CD14-positive monocyte (primary cell): Measurements from ENCODE around the gene PANK1. TPM values are rescaled to one million over a fixed set of nuclear protein-coding genes. Genes with fewer than 3 reads are reported as not detected.

Experiments used
- DNase-seq, 3 donors: peaks; one replicate each; pipeline ENCODE4 v3.0.0-alpha.2; 2011 to 2022
- H2AFZ ChIP-seq: 2 replicates; pipeline ENCODE4 v1.6.0; 2012; ENCODE audit warnings: mild to moderate bottlenecking, low read depth, low read length, inconsistent platforms; ENCODE audit not compliant: insufficient read depth, poor library complexity, severe bottlenecking
- H3K27ac ChIP-seq, 2 donors: 1 replicate in 1 of 2; 2 replicates in 1 of 2; pipeline ENCODE4 v1.5.1; 2012 to 2013; ENCODE audit warnings: low read length in 2 of 2, control low read depth in 1 of 2, inconsistent platforms in 1 of 2, low read depth in 1 of 2, mild to moderate bottlenecking in 1 of 2
- H3K27me3 ChIP-seq, 2 donors: one replicate each; pipeline versions ENCODE4 v1.6.0 to v1.6.1; 2011 to 2013; ENCODE audit warnings: low read length in 2 of 2; ENCODE audit not compliant: control insufficient read depth in 2 of 2, insufficient read depth in 2 of 2
- H3K36me3 ChIP-seq, 2 donors: replicated peaks in 1 of 2; 1 replicate in 1 of 2; 2 replicates in 1 of 2; pipeline versions ENCODE4 v1.5.1 to v1.6.1; 2012 to 2013; ENCODE audit warnings: low read length in 2 of 2, control low read depth in 1 of 2, inconsistent platforms in 1 of 2, mild to moderate bottlenecking in 1 of 2; ENCODE audit not compliant: insufficient read depth in 2 of 2, control insufficient read depth in 1 of 2
- H3K4me1 ChIP-seq, 2 donors: 1 replicate in 1 of 2; 2 replicates in 1 of 2; pipeline versions ENCODE4 v1.5.1 to v1.6.1; 2012 to 2013; ENCODE audit warnings: low read length in 2 of 2, control low read depth in 1 of 2, inconsistent platforms in 1 of 2, mild to moderate bottlenecking in 1 of 2, moderate library complexity in 1 of 2; ENCODE audit not compliant: insufficient read depth in 2 of 2, control insufficient read depth in 1 of 2
- H3K4me2 ChIP-seq: replicated peaks from 2 replicates; pipeline ENCODE3; 2012; ENCODE audit warnings: low read length, moderate library complexity, mild to moderate bottlenecking; ENCODE audit not compliant: poor library complexity, severe bottlenecking; ENCODE audit errors: extremely low read depth
- H3K4me3 ChIP-seq, 3 experiments: fragments of 200-600 bp in 1 of 3; sonication (generic) in 1 of 3; replicated peaks in 1 of 3; 1 replicate in 2 of 3; 2 replicates in 1 of 3; pipeline ENCODE4 v1.5.1; 2011 to 2013; ENCODE audit warnings: low read length in 3 of 3, mild to moderate bottlenecking in 3 of 3, control low read depth in 2 of 3, low read depth in 2 of 3, inconsistent platforms in 1 of 3, moderate library complexity in 1 of 3
- H3K79me2 ChIP-seq: 2 replicates; pipeline ENCODE4 v1.6.0; 2012; ENCODE audit warnings: mild to moderate bottlenecking, control low read depth, inconsistent platforms, low read length, moderate library complexity; ENCODE audit not compliant: insufficient read depth
- H3K9ac ChIP-seq: 2 replicates; pipeline ENCODE4 v1.6.0; 2017; ENCODE audit warnings: low read length, mild to moderate bottlenecking; ENCODE audit not compliant: insufficient read depth, poor library complexity, severe bottlenecking
- H3K9me3 ChIP-seq, 2 donors: replicated peaks in 1 of 2; 1 replicate in 1 of 2; 2 replicates in 1 of 2; pipeline versions ENCODE4 v1.5.1 to v1.6.1; 2012 to 2013; ENCODE audit warnings: low read length in 2 of 2, control low read depth in 1 of 2; ENCODE audit not compliant: control insufficient read depth in 1 of 2, insufficient read depth in 1 of 2
- H4K20me1 ChIP-seq: 2 replicates; pipeline ENCODE4 v1.6.0; 2012; ENCODE audit warnings: mild to moderate bottlenecking, low read length, control low read depth, moderate library complexity; ENCODE audit not compliant: insufficient read depth
- H3K27ac Mint-ChIP-seq, 7 donors: one replicate each; pipeline ENCODE4 v1.8.0; 2020; ENCODE audit warnings: mild to moderate bottlenecking in 7 of 7, mixed read lengths in 7 of 7, moderate library complexity in 6 of 7, inconsistent platforms in 2 of 7
- H3K27me3 Mint-ChIP-seq, 3 donors: one replicate each; pipeline ENCODE4 v1.8.0; 2021 to 2022; ENCODE audit warnings: low read depth in 3 of 3, mild to moderate bottlenecking in 3 of 3, mixed read lengths in 3 of 3, moderate library complexity in 3 of 3, inconsistent platforms in 1 of 3
- H3K36me3 Mint-ChIP-seq, 2 donors: one replicate each; pipeline ENCODE4 v1.8.0; 2020; ENCODE audit warnings: mixed read lengths in 2 of 2, inconsistent platforms in 1 of 2, mild to moderate bottlenecking in 1 of 2
- H3K4me1 Mint-ChIP-seq: one replicate; pipeline ENCODE4 v1.8.0; 2020; ENCODE audit warnings: mild to moderate bottlenecking, mixed read lengths
- H3K4me3 Mint-ChIP-seq, 2 donors: one replicate each; pipeline ENCODE4 v1.8.0; 2020; ENCODE audit warnings: mild to moderate bottlenecking in 2 of 2, mixed read lengths in 2 of 2, moderate library complexity in 1 of 2
- H3K9me3 Mint-ChIP-seq, 7 donors: one replicate each; pipeline ENCODE4 v1.8.0; 2020 to 2022; ENCODE audit warnings: mixed read lengths in 7 of 7, mild to moderate bottlenecking in 6 of 7, moderate library complexity in 6 of 7, inconsistent platforms in 2 of 7
- WGBS: methylation state at CpG from one replicate; pipeline ENCODE4 v1.1.5; 2013; ENCODE audit warnings: missing lambda C conversion rate; ENCODE audit not compliant: insufficient coverage; 5-methylcytosine and 5-hydroxymethylcytosine counted together
- intact Hi-C, 2 donors: fragments of 100-400 bp; cut with micrococcal nuclease; formaldehyde crosslinking; loops; one replicate each; pipeline versions ENCODE4 v1.15.0 to v1.15.1; 2023
- polyA plus RNA-seq, 3 donors: library from polyadenylated mRNA; depleted of rRNA in 1 of 3; unstranded in 2 of 3; stranded (reverse) in 1 of 3; fragments of 300-500 nt in 2 of 3; fragments of >200 nt in 1 of 3; fragmentation: Illumina TruSeq in 2 of 3; gene quantifications; 1 replicate in 2 of 3; 2 replicates in 1 of 3; pipeline ENCODE4 v1.2.3, GENCODE V29; 2012 to 2021
- TF ChIP-seq, protein P1 (sequence below): fragments of 200-600 bp; IDR thresholded peaks from one replicate; pipeline ENCODE4 v1.8.0; 2022; ENCODE audit warnings: antibody characterized with exemption, mild to moderate bottlenecking

The PANK1 gene
- polyA plus RNA-seq, 3 donors, result 0.31 to 0.67 (median 0.61) TPM

DNA sequence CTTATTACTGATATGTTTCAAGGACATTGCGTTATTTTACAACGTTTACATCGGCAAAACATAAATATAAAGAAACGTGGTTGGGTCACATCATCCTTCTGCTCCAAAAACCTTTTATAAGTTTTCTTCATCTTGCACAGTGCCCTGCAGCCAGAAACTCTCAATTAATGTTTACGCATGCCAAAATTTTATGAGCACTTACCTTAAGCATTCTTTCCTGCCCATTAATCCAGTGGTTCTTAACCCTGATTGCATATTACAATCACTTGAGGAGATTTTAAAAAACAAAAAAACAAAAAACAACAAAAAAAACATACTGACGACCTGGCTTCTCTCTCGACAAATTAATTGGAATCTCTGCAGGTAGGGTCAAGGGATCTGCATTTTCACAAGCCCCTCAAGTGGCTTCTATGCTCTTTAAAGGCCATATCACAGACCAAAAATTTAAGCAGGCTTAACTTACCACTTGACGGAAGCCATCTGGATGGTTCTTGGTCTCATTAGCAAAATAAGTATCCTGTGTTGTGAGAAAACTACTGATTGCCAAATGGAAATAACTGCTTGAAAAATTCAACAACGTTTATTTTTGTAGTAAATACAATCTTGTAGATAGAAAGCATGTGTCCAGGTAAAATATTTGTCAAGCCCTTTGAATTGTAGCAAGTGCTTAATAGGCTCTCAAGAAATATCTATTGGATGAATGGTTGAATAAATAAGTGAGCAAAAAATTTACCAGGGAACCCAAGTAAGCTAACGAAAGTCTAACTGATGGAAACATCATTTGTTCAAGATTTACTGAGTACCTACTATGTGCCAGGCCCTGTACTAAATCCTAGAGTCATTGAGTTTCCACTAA is 78.7 kb downstream of the PANK1 start:
- Mint-ChIP-seq H3K4me3 (no peak overlapping the region), H3K9me3 (no peaks in the 10 kb centered on the region), H3K27ac (no peak overlapping the region), H3K36me3 (no peaks in the 10 kb centered on the region), H3K27me3 (peaks cover 2 to 6% (median 6%) of the 10 kb centered on the region in 3 donors), H3K4me1 (no peaks in the 10 kb centered on the region)
- Histone ChIP-seq H3K4me2 (no peak overlapping the region), H3K4me3 (no peak overlapping the region), H3K27ac (no peak overlapping the region), H4K20me1 (no peaks in the 10 kb centered on the region), H2AFZ (no peak overlapping the region), H3K79me2 (no peaks in the 10 kb centered on the region), H3K27me3 (peaks cover 0 to 2% of the 10 kb centered on the region in 2 donors), H3K9ac (no peak overlapping the region), H3K4me1 (no peaks in the 10 kb centered on the region), H3K9me3 (no peaks in the 10 kb centered on the region), H3K36me3 (no peaks in the 10 kb centered on the region)
- no peak for DNase-seq
- WGBS, result 89% methylated on average over 7 of the region's 10 CpGs
- intact Hi-C loops, result loop anchor here (10.0 kb wide), 1 partner anchor 142 kb away; no protein-coding TSS in a partner anchor
- TF ChIP-seq, protein P1, sequence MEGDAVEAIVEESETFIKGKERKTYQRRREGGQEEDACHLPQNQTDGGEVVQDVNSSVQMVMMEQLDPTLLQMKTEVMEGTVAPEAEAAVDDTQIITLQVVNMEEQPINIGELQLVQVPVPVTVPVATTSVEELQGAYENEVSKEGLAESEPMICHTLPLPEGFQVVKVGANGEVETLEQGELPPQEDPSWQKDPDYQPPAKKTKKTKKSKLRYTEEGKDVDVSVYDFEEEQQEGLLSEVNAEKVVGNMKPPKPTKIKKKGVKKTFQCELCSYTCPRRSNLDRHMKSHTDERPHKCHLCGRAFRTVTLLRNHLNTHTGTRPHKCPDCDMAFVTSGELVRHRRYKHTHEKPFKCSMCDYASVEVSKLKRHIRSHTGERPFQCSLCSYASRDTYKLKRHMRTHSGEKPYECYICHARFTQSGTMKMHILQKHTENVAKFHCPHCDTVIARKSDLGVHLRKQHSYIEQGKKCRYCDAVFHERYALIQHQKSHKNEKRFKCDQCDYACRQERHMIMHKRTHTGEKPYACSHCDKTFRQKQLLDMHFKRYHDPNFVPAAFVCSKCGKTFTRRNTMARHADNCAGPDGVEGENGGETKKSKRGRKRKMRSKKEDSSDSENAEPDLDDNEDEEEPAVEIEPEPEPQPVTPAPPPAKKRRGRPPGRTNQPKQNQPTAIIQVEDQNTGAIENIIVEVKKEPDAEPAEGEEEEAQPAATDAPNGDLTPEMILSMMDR, result no peak

DNA sequence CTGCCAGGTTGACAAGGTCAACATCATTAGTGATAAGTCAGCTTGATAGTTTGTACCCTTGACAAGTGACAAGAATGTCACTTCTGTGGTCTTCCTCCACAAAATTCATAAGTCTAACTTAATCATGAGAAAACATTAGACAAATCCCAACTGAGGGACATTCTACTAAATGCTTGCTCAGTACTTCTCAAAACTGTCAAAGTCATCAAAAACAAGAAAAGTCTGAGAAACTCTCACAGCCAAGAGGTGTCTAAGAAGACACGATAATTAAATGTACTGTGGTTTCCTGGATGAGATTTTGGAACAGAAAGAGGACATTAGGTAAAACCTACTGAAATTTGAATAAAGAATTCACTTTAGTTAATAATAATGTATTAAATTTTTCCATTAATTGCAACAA is 79.9 kb downstream of the PANK1 start:
- WGBS, result no CpG with 5 or more reads among the region's 1 CpG

More for the DNA sequence above, 79.9 kb downstream of the PANK1 start:
- Histone ChIP-seq H3K9me3 (no peaks in the 10 kb centered on the region), H3K27me3 (peaks cover 0 to 2% of the 10 kb centered on the region in 2 donors), H4K20me1 (no peaks in the 10 kb centered on the region), H2AFZ (no peak overlapping the region), H3K4me1 (no peaks in the 10 kb centered on the region), H3K79me2 (no peaks in the 10 kb centered on the region), H3K9ac (no peak overlapping the region), H3K4me2 (no peak overlapping the region), H3K36me3 (no peaks in the 10 kb centered on the region), H3K4me3 (no peak overlapping the region), H3K27ac (no peak overlapping the region)
- Mint-ChIP-seq H3K36me3 (no peaks in the 10 kb centered on the region), H3K27ac (no peak overlapping the region), H3K4me3 (no peak overlapping the region), H3K27me3 (peaks cover 4 to 10% (median 6%) of the 10 kb centered on the region in 3 donors), H3K9me3 (no peaks in the 10 kb centered on the region), H3K4me1 (no peaks in the 10 kb centered on the region)
- TF ChIP-seq, protein P1, result no peak
- DNase-seq, result no peak
- intact Hi-C loops, result loop anchor here (10.0 kb wide), 1 partner anchor 140 kb away; no protein-coding TSS in a partner anchor
